Activated CD4-positive, alpha-beta T cell treated with anti-CD3 and anti-CD28 coated beads, Interleukin-10, Interleukin-2, amounts not matched to agents 100 ng/mL and 50 ng/mL, durations not matched to agents 16 hours and 8 hours (primary cell): ENCODE measurements around the gene ADM.

Experiments
- DNase-seq: peaks from one replicate; pipeline ENCODE4 v3.0.0-alpha.2; 2020

ADM gene

GRCh38 chr11:10310301-10310841 is 5.5 kb downstream of the ADM start:
- DNase-seq: no peak

- no peak for DNase-seq
Observed at GRCh38 chr11:10311802-10312201, 6.9 kb downstream of the ADM start.

GRCh38 chr11:10314199-10315072 is 9.6 kb downstream of the ADM start:
- DNase-seq: peak; percentile 41

- no peak for DNase-seq
Observed at GRCh38 chr11:10315083-10315482, 10.2 kb downstream of the ADM start.

GRCh38 chr11:10317151-10317755 is 12.4 kb downstream of the ADM start:
- no peak for DNase-seq

- DNase-seq: no peak
Observed at GRCh38 chr11:10317776-10318526, 13.1 kb downstream of the ADM start.

- DNase-seq: no peak
Observed at GRCh38 chr11:10318527-10318802, 13.6 kb downstream of the ADM start.

GRCh38 chr11:10319702-10320558 is 15.1 kb downstream of the ADM start:
- DNase-seq: no peak

- no peak for DNase-seq
Observed at GRCh38 chr11:10320736-10321465, 16.0 kb downstream of the ADM start.

GRCh38 chr11:10322401-10322800 is 17.5 kb downstream of the ADM start:
- DNase-seq: no peak

GRCh38 chr11:10322830-10323792 is 18.2 kb downstream of the ADM start:
- peak; percentile 67 for DNase-seq

GRCh38 chr11:10323793-10324170 is 18.9 kb downstream of the ADM start:
- DNase-seq: no peak

GRCh38 chr11:10324474-10324873 is 19.6 kb downstream of the ADM start:
- no peak for DNase-seq

GRCh38 chr11:10325277-10326011 is 20.6 kb downstream of the ADM start:
- no peak for DNase-seq

GRCh38 chr11:10326012-10326964 is 21.4 kb downstream of the ADM start:
- no peak for DNase-seq

GRCh38 chr11:10327254-10327653 is 22.4 kb downstream of the ADM start:
- no peak for DNase-seq

- no peak for DNase-seq
Observed at GRCh38 chr11:10328314-10329098, 23.6 kb downstream of the ADM start.

- DNase-seq: no peak
Observed at GRCh38 chr11:10329356-10329755, 24.5 kb downstream of the ADM start.
